Suprapubic skin (tissue), 3 donors: Measurements from ENCODE around the gene FSTL4.

Source experiments
- POLR2A ChIP-seq, 2 donors: fragments of 450-650 bp; IDR thresholded peaks; one replicate each; pipeline ENCODE4 v1.6.1; 2017; ENCODE audit warnings: antibody characterized with exemption in 2 of 2, mild to moderate bottlenecking in 2 of 2, moderate library complexity in 2 of 2
- TF ChIP-seq, protein P1 (sequence below), 2 donors: fragments of 200-600 bp in 1 of 2; fragments of 450-650 bp in 1 of 2; sonication (generic) in 1 of 2; IDR thresholded peaks; one replicate each; pipeline ENCODE4 v1.5.1; 2016 to 2019; ENCODE audit warnings: antibody characterized with exemption in 2 of 2, mild to moderate bottlenecking in 1 of 2, moderate library complexity in 1 of 2

DNA sequence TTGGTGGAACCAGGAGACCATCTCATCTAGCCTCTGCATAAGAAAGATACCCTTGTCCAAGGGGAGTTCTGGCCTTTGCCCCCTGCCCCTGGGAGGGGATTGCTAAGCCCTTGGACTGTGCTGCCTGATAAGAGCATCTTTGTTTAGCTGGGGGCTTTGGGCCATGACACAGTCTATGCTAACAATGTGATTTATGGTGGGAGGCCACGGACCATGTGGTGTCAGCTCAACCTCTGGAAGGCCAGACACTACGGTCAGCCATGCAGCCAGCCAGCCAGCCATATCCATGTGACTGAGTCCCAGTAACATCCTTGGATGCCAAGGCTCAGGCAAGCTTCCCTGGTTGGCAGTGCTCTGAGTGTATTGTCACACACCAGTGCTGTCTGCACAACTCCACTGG is 244.4 kb downstream of the FSTL4 start:
- TF ChIP-seq, protein P1, sequence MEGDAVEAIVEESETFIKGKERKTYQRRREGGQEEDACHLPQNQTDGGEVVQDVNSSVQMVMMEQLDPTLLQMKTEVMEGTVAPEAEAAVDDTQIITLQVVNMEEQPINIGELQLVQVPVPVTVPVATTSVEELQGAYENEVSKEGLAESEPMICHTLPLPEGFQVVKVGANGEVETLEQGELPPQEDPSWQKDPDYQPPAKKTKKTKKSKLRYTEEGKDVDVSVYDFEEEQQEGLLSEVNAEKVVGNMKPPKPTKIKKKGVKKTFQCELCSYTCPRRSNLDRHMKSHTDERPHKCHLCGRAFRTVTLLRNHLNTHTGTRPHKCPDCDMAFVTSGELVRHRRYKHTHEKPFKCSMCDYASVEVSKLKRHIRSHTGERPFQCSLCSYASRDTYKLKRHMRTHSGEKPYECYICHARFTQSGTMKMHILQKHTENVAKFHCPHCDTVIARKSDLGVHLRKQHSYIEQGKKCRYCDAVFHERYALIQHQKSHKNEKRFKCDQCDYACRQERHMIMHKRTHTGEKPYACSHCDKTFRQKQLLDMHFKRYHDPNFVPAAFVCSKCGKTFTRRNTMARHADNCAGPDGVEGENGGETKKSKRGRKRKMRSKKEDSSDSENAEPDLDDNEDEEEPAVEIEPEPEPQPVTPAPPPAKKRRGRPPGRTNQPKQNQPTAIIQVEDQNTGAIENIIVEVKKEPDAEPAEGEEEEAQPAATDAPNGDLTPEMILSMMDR (IDR thresholded peaks at IDR 0.05), result no peak
- TF ChIP-seq POLR2A (IDR thresholded peaks at IDR 0.05), result no peak
